GM20000 (cell line): ENCODE measurements around the gene SEMA3C.

Experiments used
- DNase-seq: peaks from one replicate; pipeline ENCODE4 v3.0.0; 2012; ENCODE audit warnings: low spot score
- CTCF ChIP-seq: IDR thresholded peaks from 2 replicates; pipeline ENCODE4 v1.5.1; 2012; ENCODE audit warnings: mild to moderate bottlenecking, control low read depth; ENCODE audit errors: extremely low read depth, missing control alignments

Gene SEMA3C

GRCh38 chr7:80954191-80954590 lies 35.3 kb upstream of the SEMA3C start:
- DNase-seq = no peak
- TF ChIP-seq CTCF = no peak

GRCh38 chr7:80950550-80950967 lies 31.7 kb upstream of the SEMA3C start:
- no peak for TF ChIP-seq CTCF
- no peak for DNase-seq

GRCh38 chr7:80949449-80949848 lies 30.6 kb upstream of the SEMA3C start:
- no peak for TF ChIP-seq CTCF
- no peak for DNase-seq

GRCh38 chr7:80946858-80947257 lies 28.0 kb upstream of the SEMA3C start:
- no peak for DNase-seq
- no peak for TF ChIP-seq CTCF

GRCh38 chr7:80945976-80946375 lies 27.1 kb upstream of the SEMA3C start:
- TF ChIP-seq CTCF = no peak
- no peak for DNase-seq

- DNase-seq = no peak
These were observed 24.5 kb upstream of the SEMA3C start for GRCh38 chr7:80943342-80943741.

More at GRCh38 chr7:80943342-80943741, 24.5 kb upstream of the SEMA3C start:
- no peak for TF ChIP-seq CTCF
